Panc1 (cell line): ENCODE results near the gene PPARD. TPM values are rescaled to one million over a fixed set of nuclear protein-coding genes. Genes with fewer than 3 reads are reported as not detected.

Source experiments
- ATAC-seq: fragments of 200-7000 bp; cut with Tn5 transposase; 2 replicates; pipeline ENCODE4 v1.9.1; 2020; ENCODE audit warnings: mild to moderate bottlenecking, moderate library complexity
- BruUV-seq: library from RNA; stranded (reverse); fragments of 400-500 nt; replicated peaks from 2 replicates; lab custom pipeline; 2021; lab: Mats Ljungman, UMichigan
- CTCF ChIA-PET: fragments of 300-600 bp; sonication (Branson Sonifier 250); formaldehyde crosslinking; loops from one replicate; lab custom pipeline; 2022; ENCODE audit warnings: antibody characterized with exemption; lab: Charles Lee
- POLR2A ChIA-PET: fragments of 300-600 bp; sonication (Branson Sonifier 250); formaldehyde crosslinking; loops from one replicate; lab custom pipeline; 2022; ENCODE audit warnings: antibody characterized with exemption; lab: Charles Lee
- DNase-seq: peaks from one replicate; pipeline ENCODE4 v3.0.0-alpha.2; 2010; ENCODE audit warnings: low read depth, low spot score
- H3K27ac ChIP-seq: 2 replicates; pipeline ENCODE4 v1.5.1; 2011; ENCODE audit warnings: mild to moderate bottlenecking, low read length, inconsistent platforms
- H3K27me3 ChIP-seq: fragments of 200-500 bp; sonication (Bioruptor generic); 2 replicates; pipeline ENCODE4 v1.6.0; 2014; ENCODE audit warnings: low read length, inconsistent platforms; ENCODE audit not compliant: control insufficient read depth, insufficient read depth
- H3K36me3 ChIP-seq: fragments of 200-500 bp; sonication (Bioruptor generic); 2 replicates; pipeline ENCODE4 v1.5.1; 2014; ENCODE audit warnings: inconsistent platforms, mild to moderate bottlenecking, low read length, moderate library complexity; ENCODE audit not compliant: control insufficient read depth, insufficient read depth
- H3K4me1 ChIP-seq: 2 replicates; pipeline ENCODE4 v1.5.1; 2011; ENCODE audit warnings: inconsistent platforms, mild to moderate bottlenecking, low read length, moderate library complexity; ENCODE audit not compliant: control insufficient read depth, insufficient read depth
- H3K4me3 ChIP-seq, 2 experiments: 2 replicates each; pipeline ENCODE4 v1.5.1; 2011 to 2012; ENCODE audit warnings: low read depth in 2 of 2, low read length in 2 of 2, mild to moderate bottlenecking in 2 of 2, inconsistent platforms in 1 of 2, moderate library complexity in 1 of 2
- H3K9me3 ChIP-seq: fragments of 200-500 bp; sonication (Bioruptor generic); 2 replicates; pipeline ENCODE4 v1.5.1; 2014; ENCODE audit warnings: low read depth, mild to moderate bottlenecking, inconsistent platforms, low read length, moderate library complexity; ENCODE audit not compliant: control insufficient read depth, insufficient read depth
- POLR2AphosphoS5 ChIP-seq: IDR thresholded peaks from 2 replicates; pipeline ENCODE4 v1.6.1; 2012; ENCODE audit warnings: mild to moderate bottlenecking, low read depth, low read length, moderate library complexity
- SIN3A ChIP-seq: IDR thresholded peaks from 2 replicates; pipeline ENCODE4 v1.6.1; 2012; ENCODE audit warnings: low read depth, mild to moderate bottlenecking, low read length, moderate library complexity, borderline replicate concordance; ENCODE audit not compliant: insufficient read depth
- TCF7L2 ChIP-seq: IDR thresholded peaks from 2 replicates; pipeline ENCODE4 v1.6.1; 2011; ENCODE audit warnings: mild to moderate bottlenecking, low read depth, low read length, inconsistent platforms
- in situ Hi-C: cut with HindIII; loops from 2 replicates; pipeline ENCODE4 v1.10.0; 2016; ENCODE audit warnings: low sequenced_read_pairs, low pct_unique_long_range_greater_than_20kb
- intact Hi-C: fragments of 100-400 bp; cut with micrococcal nuclease; formaldehyde crosslinking; loops from one replicate; pipeline ENCODE4 v1.10.0; 2022; ENCODE audit not compliant: unreplicated experiment
- total RNA-seq: library from RNA; stranded (reverse); gene quantifications from one replicate; pipeline ENCODE4 v1.2.1, GENCODE V29; 2021; ENCODE audit not compliant: unreplicated experiment
- TF ChIP-seq, protein P1 (sequence below): fragments of 450-650 bp; IDR thresholded peaks from 2 replicates; pipeline ENCODE4 v1.5.1; 2017; ENCODE audit warnings: mild to moderate bottlenecking
- TF ChIP-seq, protein P2 (sequence below), 2 experiments: IDR thresholded peaks; 2 replicates each; pipeline ENCODE4 v1.6.1; 2011 to 2012; ENCODE audit warnings: low read depth in 2 of 2, control low read depth in 1 of 2, low read length in 1 of 2, mild to moderate bottlenecking in 1 of 2, moderate library complexity in 1 of 2; ENCODE audit not compliant: insufficient read depth in 1 of 2

The PPARD gene
- total RNA-seq, 1 experiment from 2014 or later: 14.4 TPM

DNA sequence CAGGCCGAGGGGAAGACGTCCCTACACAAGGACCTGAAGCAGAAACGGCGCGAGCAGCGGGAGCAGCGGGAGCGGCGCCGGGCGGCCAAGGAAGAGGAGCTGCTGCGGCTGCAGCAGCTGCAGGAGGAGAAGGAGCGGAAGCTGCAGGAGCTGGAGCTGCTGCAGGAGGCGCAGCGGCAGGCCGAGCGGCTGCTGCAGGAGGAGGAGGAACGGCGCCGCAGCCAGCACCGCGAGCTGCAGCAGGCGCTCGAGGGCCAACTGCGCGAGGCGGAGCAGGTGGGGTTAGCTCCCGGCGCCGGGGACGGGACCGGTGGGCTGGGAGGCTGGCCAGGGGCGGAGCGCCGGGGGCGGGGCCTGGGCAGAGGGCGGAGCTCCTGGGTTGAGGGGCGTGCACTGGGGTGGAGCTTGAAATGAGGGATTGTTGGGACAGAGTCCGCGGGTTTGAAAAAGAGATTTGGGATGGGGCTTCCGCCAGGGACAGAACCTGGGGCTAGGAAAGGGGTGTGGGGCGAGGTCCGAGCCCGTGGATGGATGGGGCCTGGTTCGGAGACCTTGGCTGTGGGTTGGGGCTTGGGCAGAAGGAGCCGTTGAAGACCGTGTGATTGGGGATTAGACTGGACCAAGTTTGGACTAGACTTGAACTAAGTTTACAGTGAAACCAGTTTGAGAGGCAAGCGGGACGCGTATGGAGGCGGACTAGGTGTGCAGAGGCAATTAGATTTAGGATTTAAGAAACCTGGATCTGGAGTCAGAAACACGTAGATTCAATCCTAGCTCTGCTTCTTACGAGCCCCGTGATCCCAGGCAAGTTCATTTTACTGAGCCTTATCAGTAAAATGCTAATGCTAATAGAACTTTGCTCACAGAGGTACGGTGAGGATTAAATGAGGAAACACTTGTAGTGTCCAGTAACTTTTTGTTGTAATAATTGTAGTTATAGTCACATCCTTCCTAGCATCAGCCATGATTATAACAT lies 23.9 kb upstream of the PPARD start:
- intact Hi-C loops: no loop called here

DNA sequence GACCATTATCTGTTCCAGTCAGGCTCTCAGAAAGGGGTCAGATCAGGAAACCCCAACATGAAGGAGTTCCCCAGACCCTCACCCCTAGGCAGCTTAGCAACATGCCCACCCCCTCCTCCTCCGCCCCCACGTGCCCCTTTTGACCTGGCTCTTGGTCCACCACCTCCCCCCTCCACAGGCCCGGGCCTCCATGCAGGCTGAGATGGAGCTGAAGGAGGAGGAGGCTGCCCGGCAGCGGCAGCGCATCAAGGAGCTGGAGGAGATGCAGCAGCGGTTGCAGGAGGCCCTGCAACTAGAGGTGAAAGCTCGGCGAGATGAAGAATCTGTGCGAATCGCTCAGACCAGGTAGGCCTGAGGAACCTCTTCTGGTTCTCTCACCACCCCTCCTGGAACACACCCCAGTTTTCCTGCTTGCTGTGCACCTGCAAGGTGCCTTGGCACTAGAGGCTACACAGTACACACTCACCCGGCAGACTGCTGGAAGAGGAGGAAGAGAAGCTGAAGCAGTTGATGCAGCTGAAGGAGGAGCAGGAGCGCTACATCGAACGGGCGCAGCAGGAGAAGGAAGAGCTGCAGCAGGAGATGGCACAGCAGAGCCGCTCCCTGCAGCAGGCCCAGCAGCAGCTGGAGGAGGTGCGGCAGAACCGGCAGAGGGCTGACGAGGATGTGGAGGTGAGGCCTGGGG lies 22.9 kb upstream of the PPARD start:
- intact Hi-C loops: no loop called here
- ChIA-PET CTCF (no interaction called here), POLR2A (interaction anchor here (0.7 kb wide), 1 partner anchor 163 kb away, joined by 3 read pairs; no protein-coding TSS in a partner anchor)
- DNase-seq (no peak), ATAC-seq (no peak)
- Histone ChIP-seq H3K4me3 (no peak overlapping the region), H3K4me1 (no peaks in the 10 kb centered on the region; the same call in 1 of the 2 replicates), H3K27me3 (peaks cover 11% of the 10 kb centered on the region; the same call in 1 of the 2 replicates), H3K36me3 (no peaks in the 10 kb centered on the region), H3K9me3 (no peaks in the 10 kb centered on the region), H3K27ac (no peak overlapping the region)
- in situ Hi-C loops: no loop called here
- TF ChIP-seq POLR2AphosphoS5: no peak
- TF ChIP-seq, protein P1, sequence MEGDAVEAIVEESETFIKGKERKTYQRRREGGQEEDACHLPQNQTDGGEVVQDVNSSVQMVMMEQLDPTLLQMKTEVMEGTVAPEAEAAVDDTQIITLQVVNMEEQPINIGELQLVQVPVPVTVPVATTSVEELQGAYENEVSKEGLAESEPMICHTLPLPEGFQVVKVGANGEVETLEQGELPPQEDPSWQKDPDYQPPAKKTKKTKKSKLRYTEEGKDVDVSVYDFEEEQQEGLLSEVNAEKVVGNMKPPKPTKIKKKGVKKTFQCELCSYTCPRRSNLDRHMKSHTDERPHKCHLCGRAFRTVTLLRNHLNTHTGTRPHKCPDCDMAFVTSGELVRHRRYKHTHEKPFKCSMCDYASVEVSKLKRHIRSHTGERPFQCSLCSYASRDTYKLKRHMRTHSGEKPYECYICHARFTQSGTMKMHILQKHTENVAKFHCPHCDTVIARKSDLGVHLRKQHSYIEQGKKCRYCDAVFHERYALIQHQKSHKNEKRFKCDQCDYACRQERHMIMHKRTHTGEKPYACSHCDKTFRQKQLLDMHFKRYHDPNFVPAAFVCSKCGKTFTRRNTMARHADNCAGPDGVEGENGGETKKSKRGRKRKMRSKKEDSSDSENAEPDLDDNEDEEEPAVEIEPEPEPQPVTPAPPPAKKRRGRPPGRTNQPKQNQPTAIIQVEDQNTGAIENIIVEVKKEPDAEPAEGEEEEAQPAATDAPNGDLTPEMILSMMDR: no peak
- TF ChIP-seq, protein P2, sequence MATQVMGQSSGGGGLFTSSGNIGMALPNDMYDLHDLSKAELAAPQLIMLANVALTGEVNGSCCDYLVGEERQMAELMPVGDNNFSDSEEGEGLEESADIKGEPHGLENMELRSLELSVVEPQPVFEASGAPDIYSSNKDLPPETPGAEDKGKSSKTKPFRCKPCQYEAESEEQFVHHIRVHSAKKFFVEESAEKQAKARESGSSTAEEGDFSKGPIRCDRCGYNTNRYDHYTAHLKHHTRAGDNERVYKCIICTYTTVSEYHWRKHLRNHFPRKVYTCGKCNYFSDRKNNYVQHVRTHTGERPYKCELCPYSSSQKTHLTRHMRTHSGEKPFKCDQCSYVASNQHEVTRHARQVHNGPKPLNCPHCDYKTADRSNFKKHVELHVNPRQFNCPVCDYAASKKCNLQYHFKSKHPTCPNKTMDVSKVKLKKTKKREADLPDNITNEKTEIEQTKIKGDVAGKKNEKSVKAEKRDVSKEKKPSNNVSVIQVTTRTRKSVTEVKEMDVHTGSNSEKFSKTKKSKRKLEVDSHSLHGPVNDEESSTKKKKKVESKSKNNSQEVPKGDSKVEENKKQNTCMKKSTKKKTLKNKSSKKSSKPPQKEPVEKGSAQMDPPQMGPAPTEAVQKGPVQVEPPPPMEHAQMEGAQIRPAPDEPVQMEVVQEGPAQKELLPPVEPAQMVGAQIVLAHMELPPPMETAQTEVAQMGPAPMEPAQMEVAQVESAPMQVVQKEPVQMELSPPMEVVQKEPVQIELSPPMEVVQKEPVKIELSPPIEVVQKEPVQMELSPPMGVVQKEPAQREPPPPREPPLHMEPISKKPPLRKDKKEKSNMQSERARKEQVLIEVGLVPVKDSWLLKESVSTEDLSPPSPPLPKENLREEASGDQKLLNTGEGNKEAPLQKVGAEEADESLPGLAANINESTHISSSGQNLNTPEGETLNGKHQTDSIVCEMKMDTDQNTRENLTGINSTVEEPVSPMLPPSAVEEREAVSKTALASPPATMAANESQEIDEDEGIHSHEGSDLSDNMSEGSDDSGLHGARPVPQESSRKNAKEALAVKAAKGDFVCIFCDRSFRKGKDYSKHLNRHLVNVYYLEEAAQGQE (IDR thresholded peaks at IDR 0.05; ENCODE audit: insufficient read depth in 1 of 2, low read depth in 2 of 2, low read length in 1 of 2): no peak
- no peak for TF ChIP-seq SIN3A
- no peak for TF ChIP-seq TCF7L2
- no TSS peak for BruUV-seq

More for the DNA sequence above, 23.9 kb upstream of the PPARD start:
- Histone ChIP-seq H3K4me3 (peak overlapping the region; percentile 58 to 77), H3K4me1 (no peaks in the 10 kb centered on the region; the same call in 1 of the 2 replicates), H3K27ac (peak overlapping the region; percentile 54; the same call in 1 of the 2 replicates), H3K27me3 (peaks cover 11% of the 10 kb centered on the region; the same call in 1 of the 2 replicates), H3K9me3 (no peaks in the 10 kb centered on the region), H3K36me3 (no peaks in the 10 kb centered on the region)
- no TSS peak for BruUV-seq
- peak; percentile 99 for ATAC-seq
- TF ChIP-seq, protein P2 (IDR thresholded peaks at IDR 0.05; ENCODE audit: insufficient read depth in 1 of 2, low read depth in 2 of 2, low read length in 1 of 2): no peak
- TF ChIP-seq TCF7L2: no peak
- no peak for TF ChIP-seq SIN3A
- TF ChIP-seq, protein P1: no peak; the same call in 1 of the 2 replicates
- DNase-seq: no peak
- in situ Hi-C loops: no loop called here
- POLR2A ChIA-PET: interaction anchor here (0.6 kb wide), 1 partner anchor 61 kb away, joined by 3 read pairs; no protein-coding TSS in a partner anchor
- CTCF ChIA-PET: no interaction called here
